GM19238 (cell line): ENCODE results near the gene NADK2.
"Not testable (repeated sequence)": the region's sequence is repeated elsewhere in the genome, so short reads cannot be mapped to it uniquely, and the experiment has no call there.

Experiments
- DNase-seq: peaks from one replicate; pipeline ENCODE4 v3.0.0; 2011; ENCODE audit warnings: low spot score; ENCODE audit not compliant: insufficient read length

NADK2 gene

DNA sequence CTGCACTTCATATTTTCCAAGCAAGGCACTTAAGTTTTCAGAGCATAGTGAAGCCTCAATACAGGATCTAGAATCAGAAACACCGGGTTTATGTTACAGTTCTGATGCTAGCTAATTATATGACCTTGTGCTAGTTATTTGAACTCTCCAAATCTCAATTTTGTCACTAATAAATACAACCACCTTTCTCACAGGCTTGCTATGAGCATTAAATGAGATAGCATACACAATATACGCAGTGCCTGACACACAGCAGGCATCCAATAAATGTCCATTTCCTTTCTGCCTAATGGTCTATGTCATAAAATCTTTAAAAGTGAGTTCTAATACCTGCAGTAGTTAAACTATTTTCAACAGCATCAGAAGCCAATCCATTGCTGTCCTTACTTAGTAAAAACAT is 32.9 kb downstream of the NADK2 start:
- no peak for DNase-seq

DNA sequence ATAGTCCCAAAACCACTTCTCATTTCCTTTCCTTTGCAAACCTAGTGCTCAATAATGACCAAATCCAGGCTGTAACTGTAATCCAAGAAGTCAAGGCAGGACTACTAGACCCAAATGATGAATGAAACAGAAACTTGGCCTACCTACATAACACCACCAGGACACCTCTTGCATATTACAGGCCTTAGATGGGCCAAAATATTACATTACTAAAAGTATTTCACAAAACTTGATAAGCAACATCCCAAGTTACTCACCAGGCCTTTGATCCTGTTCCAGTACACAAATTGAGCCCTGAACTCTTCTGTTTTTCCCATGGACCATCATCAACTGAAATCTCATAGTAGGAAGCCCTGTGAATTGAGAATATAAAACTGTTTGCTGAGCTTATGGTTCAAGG is 34.8 kb downstream of the NADK2 start:
- no peak for DNase-seq

- DNase-seq = no peak
Measured at GRCh38 chr5:36205329-36205728, 36.4 kb downstream of the NADK2 start.

DNA sequence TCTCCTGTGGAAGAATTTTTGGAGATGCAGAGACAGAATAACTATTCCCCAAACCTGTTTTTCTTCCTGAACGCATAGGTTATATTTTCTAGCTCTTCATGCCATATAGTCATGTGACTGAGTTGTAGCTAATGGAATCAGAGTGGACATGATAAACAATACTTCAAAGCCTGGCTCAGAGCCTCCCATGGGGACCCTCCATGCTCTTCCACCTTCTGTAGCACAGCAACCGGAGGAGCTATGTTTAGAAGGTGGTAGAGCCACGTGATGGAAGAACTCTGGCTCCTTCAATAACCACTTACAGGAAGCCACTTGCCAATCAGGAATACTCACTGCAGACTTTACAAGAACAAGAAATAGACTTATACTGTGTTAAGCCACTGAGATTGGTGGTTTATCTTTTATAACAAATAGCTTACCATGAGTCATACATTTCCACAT is 39.2 kb downstream of the NADK2 start:
- DNase-seq = no peak

- DNase-seq = no peak
Measured at GRCh38 chr5:36200513-36200912, 41.2 kb downstream of the NADK2 start.

DNA sequence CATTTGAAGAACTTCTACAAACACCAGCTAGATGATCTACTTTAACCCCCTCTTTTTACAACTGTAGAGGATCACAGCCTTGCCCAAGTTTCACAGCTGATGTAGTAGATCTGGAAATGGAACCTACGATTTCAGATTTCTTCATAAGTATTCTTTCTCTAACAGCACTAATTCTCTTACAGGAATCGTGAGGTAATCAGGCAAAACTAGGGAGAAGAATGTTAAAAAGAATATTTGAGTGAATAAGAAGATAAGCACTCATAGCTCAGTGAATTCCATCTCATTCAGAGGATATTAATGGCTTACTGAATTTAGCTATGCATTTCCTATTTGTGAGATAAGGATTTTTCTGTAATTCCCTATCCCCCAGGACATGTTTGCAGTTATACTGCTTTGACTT is 42.1 kb downstream of the NADK2 start:
- no peak for DNase-seq

GRCh38 chr5:36198783-36199182 is 42.9 kb downstream of the NADK2 start:
- DNase-seq = not testable (repeated sequence)

DNA sequence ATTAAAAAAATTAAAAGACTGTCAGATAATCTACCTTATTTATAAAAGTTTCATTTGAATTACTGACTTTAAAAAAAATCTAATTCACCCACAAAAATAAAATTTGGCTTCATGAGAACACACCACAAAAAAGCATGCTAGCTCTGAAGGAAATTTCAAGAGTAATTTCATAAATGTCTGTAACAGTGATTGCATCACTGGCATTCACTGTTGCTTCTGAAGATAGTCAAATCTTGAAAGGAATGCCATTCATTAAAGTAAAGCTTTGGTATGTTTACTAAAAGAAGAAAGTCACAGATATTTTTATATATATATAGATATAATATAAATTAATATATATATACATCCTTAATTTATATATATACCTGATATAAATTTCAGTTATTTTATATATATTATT is 43.4 kb downstream of the NADK2 start:
- no peak for DNase-seq

GRCh38 chr5:36193746-36194145 is 48.0 kb downstream of the NADK2 start:
- no peak for DNase-seq

DNA sequence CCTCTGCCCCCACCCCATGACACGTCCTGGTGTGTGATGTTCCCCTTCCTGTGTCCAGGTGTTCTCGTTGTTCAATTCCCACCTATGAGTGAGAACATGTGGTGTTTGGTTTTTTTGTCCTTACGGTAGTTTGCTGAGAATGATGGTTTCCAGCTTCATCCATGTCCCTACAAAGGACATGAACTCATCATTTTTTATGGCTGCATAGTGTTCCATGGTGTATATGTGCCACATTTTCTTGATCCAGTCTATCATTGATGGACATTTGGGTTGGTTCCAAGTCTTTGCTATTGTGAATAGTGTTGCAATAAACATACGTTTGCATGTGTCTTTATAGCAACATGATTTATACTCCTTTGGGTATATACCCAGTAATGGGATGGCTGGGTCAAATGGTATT is 57.3 kb downstream of the NADK2 start:
- DNase-seq = not testable (repeated sequence)

- no peak for DNase-seq
Measured at GRCh38 chr5:36181774-36182173, 60.0 kb downstream of the NADK2 start.

DNA sequence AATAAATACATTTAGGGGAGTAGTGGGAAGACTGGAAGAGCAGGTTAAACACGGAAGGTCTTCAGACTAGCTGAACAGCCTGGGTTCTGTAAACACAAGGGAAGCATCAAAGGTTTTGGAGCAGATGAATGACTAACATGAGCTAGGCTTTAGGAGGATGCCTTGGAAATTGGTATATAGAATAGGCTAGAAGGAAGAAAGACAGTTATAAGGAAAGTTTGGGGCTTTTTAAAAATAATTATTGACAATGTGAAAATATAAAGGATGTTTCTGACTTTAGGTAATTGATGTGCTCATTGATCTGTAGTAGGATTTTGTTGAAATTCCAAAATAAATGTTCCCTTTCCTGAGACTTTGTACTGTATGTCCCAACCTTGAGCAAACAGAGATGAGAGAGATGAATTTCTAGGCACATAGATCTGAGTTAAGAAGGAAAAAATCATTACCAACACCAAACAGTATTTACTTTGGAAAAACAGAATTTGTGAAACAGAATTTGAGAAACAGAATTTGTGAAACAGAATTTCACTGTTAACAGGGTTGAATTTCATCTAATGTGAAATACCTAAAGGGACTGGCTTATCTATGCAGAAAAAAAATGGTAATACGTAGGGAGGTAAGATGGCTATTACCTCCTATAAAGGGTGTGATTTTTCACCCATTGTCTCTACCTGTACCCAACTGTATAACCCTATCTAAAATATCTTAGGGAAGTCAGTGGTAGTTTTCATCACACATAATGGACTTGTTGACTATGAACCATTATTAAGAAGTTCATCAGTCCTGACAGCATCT is 61.0 kb downstream of the NADK2 start:
- DNase-seq = no peak

- no peak for DNase-seq
Measured at GRCh38 chr5:36179950-36180349, 61.8 kb downstream of the NADK2 start.

GRCh38 chr5:36178524-36178890 is 63.2 kb downstream of the NADK2 start:
- no peak for DNase-seq

DNA sequence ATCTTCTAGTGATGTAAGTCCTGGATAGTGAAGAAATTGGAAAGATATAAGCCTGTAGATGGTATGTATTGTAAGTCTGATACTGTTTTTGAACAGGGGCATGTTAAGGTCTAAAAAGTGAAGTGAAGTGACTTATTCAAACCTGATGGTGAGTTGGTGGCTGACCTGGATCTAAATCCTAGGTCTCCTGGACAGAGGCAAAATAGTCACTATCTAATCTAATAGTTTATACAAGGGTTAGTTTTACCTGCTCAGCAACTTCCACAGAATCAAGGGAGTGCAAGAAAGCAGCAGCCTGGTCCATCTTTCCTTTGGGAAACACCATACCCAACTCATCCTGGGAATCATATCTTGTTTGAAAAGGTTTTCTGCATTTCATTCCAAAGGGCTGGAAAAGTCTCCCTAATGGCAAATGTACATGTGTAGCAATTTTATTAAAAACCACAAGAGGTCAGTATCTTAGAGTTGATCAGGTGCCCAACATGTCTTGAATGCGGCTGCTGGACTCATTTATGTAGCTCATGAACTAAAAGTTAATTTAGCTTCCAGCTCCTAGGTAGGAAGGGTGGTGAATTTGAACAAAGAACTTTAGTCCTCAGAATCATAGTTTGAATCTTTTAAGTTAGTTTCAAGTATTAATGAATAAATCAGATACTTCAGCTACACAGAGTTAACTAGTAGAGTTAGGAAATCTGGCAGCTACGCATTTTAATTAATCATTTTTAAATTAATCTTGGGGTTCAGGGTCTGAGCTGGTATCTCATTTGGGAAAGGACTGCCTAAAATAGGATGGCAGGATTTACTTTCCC is 63.8 kb downstream of the NADK2 start:
- no peak for DNase-seq

DNA sequence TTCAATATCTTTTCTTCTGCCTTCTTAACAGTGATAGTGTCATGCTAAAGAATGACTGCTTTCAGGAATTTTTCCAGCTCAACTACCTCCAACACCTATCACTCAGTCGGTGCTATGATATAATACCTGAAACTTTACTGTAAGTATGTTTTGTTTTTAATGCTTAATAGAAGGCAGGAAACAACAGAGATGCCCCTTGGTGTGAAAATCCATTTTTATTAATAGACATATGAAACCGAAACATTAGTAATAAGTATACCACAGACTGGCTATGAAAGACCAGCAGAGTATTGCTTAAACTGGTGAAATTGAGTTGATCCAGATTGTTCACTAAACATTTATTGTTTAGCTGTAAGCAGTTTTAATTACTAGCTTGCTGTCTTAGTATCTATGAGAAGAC is 64.6 kb downstream of the NADK2 start:
- DNase-seq = peak; percentile 14

- DNase-seq = no peak
Measured at GRCh38 chr5:36175043-36175442, 66.7 kb downstream of the NADK2 start.

DNA sequence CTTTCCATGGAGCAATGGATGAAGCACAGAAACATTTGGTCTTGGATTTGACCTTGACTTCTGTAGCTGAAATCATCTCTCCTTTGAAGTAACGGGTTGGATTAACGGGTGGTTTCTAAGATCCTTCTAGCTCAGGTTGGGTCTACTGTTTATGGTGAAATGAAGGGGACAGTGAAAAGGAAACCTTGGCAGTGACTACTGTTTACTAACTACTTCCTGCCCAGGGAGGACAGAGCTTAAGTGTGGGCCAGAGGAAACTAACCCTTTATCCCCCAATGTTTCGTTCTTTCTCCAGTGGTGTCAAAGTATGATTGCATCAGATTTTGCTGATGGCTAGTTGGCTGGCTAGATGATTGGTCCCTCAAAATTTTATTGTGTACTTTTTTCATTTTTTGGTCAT is 67.6 kb downstream of the NADK2 start:
- DNase-seq = no peak

GRCh38 chr5:36173426-36173825 is 68.3 kb downstream of the NADK2 start:
- no peak for DNase-seq

DNA sequence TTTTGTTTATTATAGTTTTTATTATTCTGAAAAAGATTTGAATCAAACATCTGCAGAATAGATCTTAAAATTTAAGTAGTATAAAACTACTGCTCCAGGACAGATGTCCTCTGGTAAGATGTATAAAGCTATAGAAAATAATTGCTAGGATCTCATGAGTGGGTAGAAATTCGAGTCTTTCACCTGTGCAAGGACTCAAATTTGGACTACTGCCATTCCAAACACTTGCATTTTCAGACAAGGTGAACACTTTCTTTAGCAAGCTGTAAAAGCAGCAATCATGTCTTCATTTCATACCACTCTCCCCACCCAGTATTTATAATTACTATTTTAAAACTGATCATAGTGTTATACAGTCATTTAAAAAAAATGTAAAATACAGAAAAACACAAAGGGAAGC is 69.1 kb downstream of the NADK2 start:
- DNase-seq = no peak

DNA sequence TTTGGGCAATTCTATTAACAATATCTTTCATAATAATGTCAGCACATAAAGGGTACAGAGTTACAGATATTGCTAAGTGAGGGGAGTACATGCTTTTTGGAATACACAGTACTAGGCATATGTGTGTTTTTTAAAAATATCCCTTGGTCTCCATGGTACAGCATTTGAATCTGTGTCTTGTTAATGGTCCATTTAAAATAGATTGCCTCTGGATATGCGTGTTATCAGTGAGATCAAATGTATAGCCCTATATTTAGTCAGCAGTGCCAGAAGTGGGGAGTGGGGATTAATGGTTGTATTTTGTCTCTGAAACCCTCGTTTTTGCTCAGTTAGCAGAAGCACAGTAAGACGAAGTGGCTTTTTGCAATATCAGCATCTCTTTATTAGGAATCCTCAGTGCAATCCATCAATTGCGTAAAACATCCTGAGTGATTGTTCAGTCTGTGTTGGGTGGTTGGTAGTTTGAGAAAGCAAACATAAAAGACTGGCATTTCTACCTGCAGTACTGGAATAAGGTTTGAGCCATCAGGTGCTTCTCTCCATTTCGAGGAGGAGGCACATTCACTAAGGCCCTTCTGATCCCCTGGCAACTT is 70.8 kb downstream of the NADK2 start:
- DNase-seq = no peak

- DNase-seq = no peak
Measured at GRCh38 chr5:36168737-36169136, 73.0 kb downstream of the NADK2 start.
